ENCODE data around the gene NUBP2. TPM values are rescaled to one million over a fixed set of nuclear protein-coding genes. Genes with fewer than 3 reads are reported as not detected.

NUBP2 gene
- total RNA-seq, 4 donors from 2014 or later, result 55.4 to 115 (median 90.8) TPM

GRCh38 chr16:1826691-1827573 is 44.2 kb downstream of the NUBP2 start, which contains the start of the genes FAHD1 and HAGH:
TSS of gene FAHD1 (plus strand) at chr16:1827206. CDS start at chr16:1827239, 33 bp downstream.
TSS of gene HAGH (minus strand) at chr16:1826825. CDS start at chr16:1826787, 38 bp downstream.
- DNase-seq (ENCODE audit: low spot score in 2 of 2), result peak; percentile 95 to 96
- H3K4me3 ChIP-seq, result peak within 1 kb of the TSS; percentile 93
- H3K9me3 ChIP-seq, result no peaks in the 10 kb centered on the region
- peak within 1 kb of the TSS; percentile 90 for H3K27ac ChIP-seq
- WGBS, result 0% methylated on average over 10 of the region's 104 CpGs
- H3K27me3 ChIP-seq, result no peaks in the 10 kb centered on the region
- H3K36me3 ChIP-seq, result peaks cover 14% of the 10 kb centered on the region
- peaks cover 51% of the 10 kb centered on the region for H3K4me1 ChIP-seq
- TF ChIP-seq CTCF (IDR thresholded peaks at IDR 0.05) (no peak), POLR2AphosphoS5 (IDR thresholded peaks at IDR 0.05) (peak in 2 of 3 donors; percentile 82 to 97), EP300 (IDR thresholded peaks at IDR 0.05) (no peak)

GRCh38 chr16:1828645-1829410 is 46.1 kb downstream of the NUBP2 start:
- 60% methylated on average over 10 of the region's 11 CpGs for WGBS
- TF ChIP-seq EP300 (IDR thresholded peaks at IDR 0.05) (no peak), POLR2AphosphoS5 (IDR thresholded peaks at IDR 0.05) (no peak), POLR2A (IDR thresholded peaks at IDR 0.05) (no peak), CTCF (IDR thresholded peaks at IDR 0.05) (no peak)
- Histone ChIP-seq H3K4me3 (peak overlapping the region; percentile 93), H3K4me1 (peaks cover 61% of the 10 kb centered on the region), H3K27me3 (no peaks in the 10 kb centered on the region), H3K9me3 (no peaks in the 10 kb centered on the region), H3K27ac (no peak overlapping the region), H3K36me3 (peaks cover 4% of the 10 kb centered on the region)
- DNase-seq (ENCODE audit: low spot score in 2 of 2), result peak in 1 of 2 donors; percentile 45

DNA sequence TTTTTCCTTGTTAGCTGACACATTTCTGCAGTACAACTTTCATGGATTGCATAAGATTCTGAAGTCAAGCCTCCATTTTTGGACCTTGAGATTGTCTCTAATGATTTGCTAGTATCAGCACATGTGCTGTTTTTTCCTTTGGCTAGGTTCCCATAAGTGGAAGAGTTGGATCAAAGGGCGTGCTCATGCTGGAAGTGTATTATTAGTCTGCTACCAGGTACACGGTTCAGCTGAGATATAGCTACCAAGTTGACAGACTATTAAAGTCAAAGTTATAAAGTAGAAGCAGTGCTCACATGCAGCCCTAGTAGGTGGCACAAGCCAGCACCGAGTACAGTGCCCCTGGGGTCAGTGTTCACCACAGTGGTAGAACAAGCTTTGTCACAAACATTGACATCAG is 47.5 kb downstream of the NUBP2 start:
- no peaks in the 10 kb centered on the region for H3K9me3 ChIP-seq
- no peaks in the 10 kb centered on the region for H3K27me3 ChIP-seq
- H3K36me3 ChIP-seq, result peaks cover 4% of the 10 kb centered on the region
- TF ChIP-seq CTCF (IDR thresholded peaks at IDR 0.05) (no peak), EP300 (IDR thresholded peaks at IDR 0.05) (no peak), POLR2AphosphoS5 (IDR thresholded peaks at IDR 0.05) (no peak), POLR2A (IDR thresholded peaks at IDR 0.05) (no peak)
- WGBS, result 25% methylated on average over 3 of the region's 3 CpGs
- no peak overlapping the region for H3K27ac ChIP-seq
- H3K4me3 ChIP-seq, result no peak overlapping the region
- peaks cover 63% of the 10 kb centered on the region for H3K4me1 ChIP-seq
- peak in 1 of 2 donors; percentile 35 for DNase-seq (ENCODE audit: low spot score in 2 of 2)

DNA sequence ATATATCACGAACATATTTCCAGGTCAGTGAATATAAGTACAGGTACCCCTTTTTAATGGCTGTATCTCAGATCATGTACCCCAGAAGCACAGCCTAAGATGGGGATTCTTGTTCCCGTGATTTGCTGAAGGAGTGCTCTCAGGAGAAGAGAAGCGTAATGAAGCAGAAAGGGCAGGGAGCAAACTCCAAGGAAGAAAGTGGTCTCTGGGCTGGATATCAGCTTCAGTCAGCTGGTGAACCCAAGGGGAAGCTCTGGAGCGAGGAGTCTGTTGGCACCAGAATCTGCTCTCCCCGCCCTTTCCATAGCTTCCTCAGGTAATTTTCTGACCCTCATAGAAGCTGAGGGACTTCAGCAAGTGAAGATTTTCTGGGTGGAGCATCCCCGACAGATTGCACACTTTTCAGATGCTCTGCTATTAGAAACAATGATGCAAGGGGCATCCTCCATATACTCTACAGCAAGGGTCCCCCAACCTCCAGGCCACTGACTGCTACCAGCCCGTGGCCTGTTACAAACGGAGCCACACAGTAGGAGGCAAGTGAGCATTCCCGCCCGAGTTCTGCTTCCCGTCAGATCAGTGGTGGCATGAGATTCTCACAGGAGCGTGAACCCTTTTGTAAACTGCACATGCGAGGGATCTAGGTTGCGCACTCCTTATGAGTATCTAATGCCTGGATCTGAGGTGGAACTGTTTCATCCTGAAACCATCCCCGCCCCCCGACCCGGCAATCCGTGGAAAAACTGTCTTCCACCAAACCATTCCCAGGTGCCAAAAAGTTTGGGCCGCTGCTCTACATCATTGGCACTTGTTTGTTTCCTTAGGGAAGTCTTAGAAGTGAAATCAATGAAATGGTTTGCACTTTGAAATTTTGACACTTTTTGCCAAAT is 48.7 kb downstream of the NUBP2 start:
- DNase-seq (ENCODE audit: low spot score in 2 of 2), result peak in 1 of 2 donors; percentile 55
- Histone ChIP-seq H3K27me3 (no peaks in the 10 kb centered on the region), H3K4me3 (no peak overlapping the region), H3K27ac (no peak overlapping the region), H3K4me1 (peaks cover 55% of the 10 kb centered on the region), H3K36me3 (peaks cover 4% of the 10 kb centered on the region), H3K9me3 (no peaks in the 10 kb centered on the region)
- TF ChIP-seq POLR2AphosphoS5 (IDR thresholded peaks at IDR 0.05) (no peak), POLR2A (IDR thresholded peaks at IDR 0.05) (no peak), CTCF (IDR thresholded peaks at IDR 0.05) (no peak), EP300 (IDR thresholded peaks at IDR 0.05) (no peak)
- WGBS, result 87% methylated on average over 16 of the region's 19 CpGs

Measured in suprapubic skin (tissue), 4 donors.